ENCODE measurements around the gene DAB1.
A peak's percentile ranks its signal among the peaks of the same experiment; 100 is the strongest.

DAB1 gene

DNA sequence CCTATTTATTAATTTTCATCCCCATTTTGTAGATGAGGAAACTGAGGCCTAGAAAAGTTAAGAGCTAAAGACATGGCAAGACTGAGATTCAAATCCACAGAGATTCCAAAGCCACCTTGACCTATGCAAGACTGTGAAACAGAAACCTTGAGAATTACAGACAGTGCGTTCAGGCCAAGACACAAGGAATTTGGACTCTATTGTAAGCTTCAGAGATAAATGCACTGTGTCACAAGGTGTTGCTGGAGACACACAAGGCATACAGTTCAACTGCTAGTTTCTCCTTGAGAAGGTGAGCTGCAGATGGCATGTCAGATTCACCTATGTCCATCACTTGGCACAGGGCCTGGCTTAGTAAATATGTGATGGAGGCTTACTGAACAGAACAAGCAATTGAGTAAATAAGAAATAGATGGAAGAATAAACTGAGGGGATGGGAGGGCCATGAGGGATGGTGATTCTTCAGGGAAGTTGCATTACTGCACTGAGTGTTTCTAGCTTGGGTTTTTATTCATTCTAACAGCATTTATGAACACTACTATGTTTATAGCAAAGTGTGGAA is 215.0 kb downstream of the DAB1 start:
- no peak for DNase-seq

DNA sequence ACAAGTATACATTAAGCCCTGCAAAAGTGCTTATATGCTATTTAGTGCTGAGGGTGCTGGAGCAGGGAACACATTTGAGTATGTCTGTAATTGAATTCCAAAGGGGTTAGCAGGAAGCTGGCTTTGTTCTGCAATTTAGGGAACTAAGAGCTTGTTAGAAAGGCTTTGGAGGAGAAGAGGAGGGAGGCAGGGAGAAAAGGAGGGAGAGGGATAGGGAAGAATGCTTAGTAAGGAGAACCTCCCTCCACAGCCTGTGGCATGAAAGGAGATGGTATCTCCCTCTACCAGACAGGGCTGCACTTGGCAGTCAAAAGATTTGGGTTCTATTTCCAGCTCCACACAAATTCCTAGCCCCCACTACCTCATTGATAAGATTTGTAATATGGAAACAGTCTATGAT is 217.8 kb downstream of the DAB1 start:
- no peak for DNase-seq

DNA sequence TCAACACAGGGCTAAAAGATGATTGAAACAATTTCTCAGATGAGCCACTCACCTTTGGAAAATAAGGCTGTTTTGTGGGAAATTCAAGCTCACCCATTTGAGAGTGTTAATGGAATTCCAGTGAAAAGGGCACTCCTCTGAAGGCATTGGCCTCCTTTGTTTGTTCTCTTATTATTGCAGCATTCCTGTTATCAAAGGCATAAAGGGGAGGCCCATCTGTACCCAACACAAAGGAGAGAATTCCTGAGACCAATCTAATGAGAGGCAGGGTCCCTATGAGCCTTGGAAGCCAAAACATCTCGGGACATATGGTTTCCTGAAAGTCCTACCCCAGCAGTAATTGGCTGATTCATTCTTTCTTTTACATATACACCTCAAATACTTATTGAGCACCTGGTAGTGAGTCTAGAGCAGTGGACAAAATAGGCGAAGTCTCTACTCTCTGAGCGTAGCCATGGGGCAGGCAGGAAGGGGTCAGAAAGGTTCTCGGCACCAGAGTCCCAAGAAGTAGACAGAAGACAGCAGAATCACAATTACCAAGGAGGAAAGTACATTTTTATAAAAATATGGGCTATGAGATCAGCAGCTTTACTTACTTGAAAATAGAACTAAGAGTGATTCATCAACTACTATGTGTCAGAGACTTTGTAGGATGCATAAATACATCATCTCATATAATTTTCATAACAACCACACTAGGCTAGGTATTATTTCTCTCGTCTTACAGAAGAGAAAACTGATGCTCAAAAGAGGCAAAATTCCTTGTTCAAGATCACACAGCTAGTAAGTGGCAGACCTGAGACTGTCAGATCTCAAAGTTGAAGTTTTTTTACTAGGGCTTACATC is 218.7 kb downstream of the DAB1 start:
- DNase-seq, result no peak

DNA sequence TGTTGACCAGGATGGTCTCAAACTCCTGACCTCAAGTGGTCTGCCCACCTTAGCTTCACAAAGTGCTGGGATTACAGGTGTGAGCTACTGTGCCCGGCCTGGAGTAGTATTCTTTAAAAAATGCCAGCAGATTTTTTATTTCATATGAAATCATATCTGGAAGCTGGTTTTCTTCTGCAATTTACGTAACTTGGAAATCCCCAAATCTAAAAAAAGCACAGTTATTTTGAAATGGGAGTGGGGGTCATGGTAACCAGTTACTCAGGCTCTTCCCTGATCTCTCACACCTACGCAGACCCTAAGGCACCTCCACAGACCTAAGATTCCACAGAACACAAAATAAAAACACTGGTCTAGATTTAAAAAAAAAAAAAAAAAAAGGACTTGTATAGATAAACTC is 219.8 kb downstream of the DAB1 start:
- no peak for DNase-seq

DNA sequence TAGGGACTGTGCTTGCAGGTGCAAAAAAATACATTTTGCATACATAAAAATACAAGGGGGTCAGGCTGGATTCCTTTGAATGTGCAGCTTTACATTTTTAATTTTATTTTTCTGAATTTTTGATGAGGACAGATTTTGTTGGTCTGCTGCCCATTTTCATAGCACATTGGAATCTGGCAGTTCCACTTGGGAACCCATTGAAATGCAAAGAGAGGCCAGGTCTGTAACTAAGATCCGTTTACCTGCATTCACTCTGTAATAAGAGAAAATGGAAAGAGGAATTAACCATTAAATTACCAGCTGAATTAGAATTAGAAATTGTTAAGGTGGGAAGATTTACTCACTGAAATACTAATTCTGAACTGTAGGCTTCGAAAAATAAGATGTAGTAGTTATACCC is 221.6 kb downstream of the DAB1 start:
- DNase-seq, result no peak

DNA sequence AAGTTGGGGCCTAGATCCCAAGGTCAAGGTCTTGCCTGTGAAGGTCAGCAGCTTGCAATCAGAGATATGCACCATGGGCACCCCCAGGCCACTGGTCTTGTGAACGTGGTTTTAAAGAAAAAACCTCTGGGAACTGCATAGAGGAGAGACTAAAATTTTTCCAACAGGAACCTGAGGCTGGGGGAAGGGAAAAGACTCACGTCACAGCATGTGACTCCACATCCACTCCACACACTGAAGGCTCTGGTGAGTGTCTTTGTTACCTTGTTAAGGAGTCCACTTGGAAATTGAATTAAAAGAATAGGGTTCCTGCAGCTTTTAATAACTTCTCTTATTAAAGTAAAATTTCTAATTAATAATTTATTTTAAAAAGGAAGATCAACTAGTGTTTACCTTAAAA is 224.9 kb downstream of the DAB1 start:
- no peak for DNase-seq

DNA sequence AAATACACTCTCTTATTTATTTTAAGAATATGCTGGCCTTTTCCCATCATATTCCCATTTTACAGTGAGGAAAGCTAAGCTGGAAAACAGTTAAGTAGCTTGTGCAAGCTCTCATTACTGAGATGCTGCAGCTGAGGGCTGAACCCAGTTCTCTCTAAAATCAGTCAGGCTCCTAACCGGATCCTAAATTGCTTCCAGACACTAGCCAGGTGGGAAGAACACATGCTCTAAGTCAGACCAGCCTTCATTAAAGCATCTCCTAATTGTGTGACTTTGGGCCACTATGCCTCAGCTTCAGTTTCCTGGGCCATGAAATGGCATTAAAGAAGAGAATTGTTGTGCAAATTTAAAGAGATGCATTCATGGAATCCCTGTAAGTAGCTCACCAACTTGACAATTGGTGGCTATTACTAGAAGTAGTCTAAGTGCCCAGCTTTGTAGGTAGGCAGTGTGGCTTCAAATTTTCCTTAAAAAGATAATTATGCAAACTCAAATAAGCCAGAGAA is 228.4 kb downstream of the DAB1 start:
- no peak for DNase-seq

DNA sequence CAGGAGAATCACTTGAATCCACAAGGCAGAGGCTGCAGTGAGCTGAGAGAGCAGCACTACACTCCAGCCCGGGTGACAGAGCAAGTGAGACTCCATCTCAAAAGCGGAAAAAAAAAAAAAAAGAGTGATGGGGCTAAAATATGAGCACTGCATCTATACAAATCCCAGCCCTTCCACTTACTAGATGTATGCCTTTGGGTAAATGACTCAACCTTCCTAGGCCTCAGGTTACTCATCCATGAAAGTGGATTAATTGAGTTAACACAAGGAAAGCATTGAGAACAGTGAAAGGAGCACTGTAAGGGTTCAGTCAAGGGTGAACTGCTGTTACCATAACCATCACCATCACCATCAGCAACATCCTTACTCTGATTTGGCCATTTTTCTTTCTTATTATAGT is 231.6 kb downstream of the DAB1 start:
- no peak for DNase-seq

DNA sequence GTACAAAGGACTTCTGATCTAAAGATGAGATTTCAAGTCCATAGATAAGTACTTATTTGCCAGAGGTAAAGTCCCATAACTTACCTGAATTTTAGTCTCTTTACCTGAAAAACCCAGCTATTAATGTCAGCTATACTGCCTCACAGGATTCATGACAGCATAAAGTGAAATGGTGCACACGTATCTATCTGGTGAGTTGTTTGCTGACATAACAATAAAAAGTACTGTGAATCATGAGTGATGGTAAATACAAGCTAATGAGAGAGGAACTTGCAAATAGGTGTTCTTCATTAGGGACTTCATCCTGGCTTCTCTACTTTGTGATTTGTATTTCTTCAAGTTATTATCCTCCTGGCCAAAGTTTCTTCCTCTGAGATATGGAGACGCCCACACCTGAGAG is 233.0 kb downstream of the DAB1 start:
- no peak for DNase-seq

DNA sequence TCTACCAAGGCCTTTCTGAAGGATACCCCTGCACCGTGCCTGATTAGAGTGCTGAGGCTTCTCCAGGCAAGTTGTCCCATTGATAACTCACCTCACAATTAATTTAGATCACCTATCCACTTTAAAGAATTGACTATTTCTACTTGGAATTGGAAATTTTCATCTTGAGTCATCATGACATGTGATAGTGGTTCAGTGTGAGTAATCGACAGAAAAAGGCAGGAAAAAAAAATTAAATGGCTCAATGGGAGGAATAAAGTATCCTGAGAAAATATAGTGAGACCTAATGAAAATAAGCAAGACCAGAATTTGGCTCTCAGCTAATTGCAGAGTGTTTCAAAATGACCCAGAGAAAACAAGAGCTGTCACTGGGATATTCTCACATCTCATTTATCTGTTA is 235.7 kb downstream of the DAB1 start:
- DNase-seq, result no peak

DNA sequence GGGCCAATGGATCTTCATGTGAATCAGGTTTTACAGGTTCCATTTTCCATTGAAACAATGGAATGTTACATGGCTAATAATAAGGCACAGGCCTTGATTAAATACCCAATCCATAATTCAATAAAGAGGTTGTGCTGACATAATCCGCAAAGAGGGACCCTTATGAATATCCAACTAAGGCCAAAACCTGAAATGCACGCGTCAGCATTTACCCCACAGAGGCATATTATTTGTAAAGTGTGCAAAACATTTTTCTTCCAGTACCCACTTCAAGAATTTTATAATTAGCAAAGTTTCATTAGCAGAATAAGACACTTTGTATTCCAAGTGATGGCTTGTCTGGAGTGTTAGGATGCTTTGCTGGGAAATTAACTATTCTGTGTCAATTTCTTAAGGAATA is 237.4 kb downstream of the DAB1 start:
- no peak for DNase-seq

DNA sequence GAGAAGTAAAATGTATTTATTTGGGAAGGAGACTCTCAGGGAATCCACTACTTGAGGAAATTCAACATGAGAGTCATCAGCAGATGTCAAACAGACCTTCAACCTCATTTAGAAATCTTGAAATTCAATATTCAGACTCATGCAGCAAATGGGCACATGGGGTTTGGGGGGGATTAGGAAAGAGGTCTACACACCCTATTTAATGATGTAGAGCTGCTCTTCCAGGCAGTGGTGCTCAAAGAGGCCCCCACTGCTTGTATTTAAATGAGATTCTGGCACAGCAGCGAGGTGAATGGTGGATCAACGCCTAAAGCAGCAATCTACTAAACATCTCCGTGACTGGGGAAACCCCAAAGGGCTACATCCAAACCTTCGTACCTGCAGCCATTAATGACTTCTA is 244.9 kb downstream of the DAB1 start:
- DNase-seq, result no peak

DNA sequence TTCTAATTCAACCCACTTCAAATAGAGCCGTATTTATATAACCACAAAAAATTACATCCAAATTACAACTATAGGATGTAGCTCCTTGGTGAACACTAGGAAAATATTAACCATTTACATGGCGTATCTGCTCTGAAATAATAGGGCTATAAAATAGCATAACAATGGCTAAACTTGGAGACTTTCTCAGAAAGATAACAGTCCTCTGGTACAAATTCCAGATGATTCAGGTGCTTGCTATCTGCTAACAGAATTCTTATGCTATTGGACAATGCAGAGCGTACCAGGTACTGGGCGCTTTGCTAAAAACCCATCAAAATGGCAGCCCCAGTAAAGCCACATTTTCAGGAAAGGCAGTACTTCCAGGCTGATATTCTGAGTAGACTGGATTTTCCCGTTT is 248.4 kb downstream of the DAB1 start:
- DNase-seq, result no peak

DNA sequence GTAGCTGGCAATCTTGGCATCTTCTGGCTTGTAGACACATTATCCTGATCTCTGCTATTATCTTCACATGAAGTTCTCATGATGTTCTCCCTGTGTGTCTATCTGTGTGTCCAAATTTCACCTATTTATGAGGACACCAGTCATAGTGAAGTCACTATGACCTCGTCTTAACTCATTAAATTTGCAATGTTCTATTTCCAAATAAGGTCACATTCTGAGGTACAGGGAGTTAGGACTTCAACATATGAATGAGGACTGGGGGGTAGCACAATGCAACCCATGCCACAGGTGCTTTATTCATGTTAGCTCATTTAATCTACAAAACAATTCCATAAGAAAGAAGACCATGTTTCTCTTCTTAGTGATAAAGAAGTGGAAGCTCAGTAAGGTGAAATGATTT is 251.8 kb downstream of the DAB1 start:
- DNase-seq, result no peak

DNA sequence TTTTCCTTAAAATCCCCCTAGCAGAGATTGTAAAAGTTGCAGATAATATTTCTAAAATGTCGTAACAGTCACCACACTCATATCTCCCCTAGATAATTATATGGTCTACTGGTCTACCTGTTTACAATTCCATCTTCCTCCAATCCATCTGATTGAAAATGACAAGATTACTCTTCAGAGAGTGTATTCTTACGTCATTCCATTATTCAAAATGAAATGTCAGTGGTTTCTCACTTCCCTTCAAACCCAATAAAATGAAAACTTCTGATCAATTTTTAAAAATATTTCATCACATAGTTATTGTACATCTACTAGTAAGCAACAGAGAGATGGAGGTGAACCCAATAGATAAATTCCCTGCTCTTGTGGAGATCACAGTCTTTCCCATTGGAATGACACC is 255.9 kb downstream of the DAB1 start:
- DNase-seq, result no peak

DNA sequence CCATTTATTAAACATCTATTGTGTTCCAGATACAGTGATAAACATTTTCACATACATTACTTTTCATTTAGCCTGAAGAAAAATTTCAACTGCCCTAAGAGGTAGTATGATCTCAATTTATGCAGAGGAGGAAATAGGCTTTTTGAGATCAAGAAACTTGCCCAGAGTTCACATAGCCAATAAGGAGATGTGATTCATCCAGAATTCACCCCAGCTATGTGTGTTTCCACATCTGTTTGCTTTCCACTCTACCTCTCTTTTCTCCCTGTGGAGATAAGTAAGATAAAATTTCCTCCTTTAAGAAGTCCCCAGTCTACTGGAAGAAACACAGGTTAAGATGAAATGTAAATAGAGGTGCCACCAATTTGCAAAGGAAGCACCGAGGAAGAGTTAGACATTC is 258.3 kb downstream of the DAB1 start:
- no peak for DNase-seq

DNA sequence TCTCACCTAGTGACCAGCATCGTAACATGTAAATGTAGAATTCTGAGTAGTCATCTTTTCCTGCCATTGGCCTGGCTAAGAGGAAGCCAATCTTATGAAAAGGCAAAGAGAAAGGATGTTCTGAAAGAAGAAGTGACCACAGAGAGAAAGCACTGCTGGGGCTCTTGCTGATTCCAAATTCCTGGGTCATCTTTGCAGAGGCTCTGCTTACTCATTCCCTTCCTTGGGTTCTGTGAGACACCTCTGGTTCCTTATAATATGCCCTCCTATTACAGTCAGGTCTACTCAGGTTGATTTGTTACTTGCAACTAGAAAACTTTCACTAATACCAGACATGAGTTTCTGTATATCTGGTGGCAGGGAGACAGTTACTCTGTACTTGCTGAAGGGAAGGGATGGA is 259.3 kb downstream of the DAB1 start:
- no peak for DNase-seq

DNA sequence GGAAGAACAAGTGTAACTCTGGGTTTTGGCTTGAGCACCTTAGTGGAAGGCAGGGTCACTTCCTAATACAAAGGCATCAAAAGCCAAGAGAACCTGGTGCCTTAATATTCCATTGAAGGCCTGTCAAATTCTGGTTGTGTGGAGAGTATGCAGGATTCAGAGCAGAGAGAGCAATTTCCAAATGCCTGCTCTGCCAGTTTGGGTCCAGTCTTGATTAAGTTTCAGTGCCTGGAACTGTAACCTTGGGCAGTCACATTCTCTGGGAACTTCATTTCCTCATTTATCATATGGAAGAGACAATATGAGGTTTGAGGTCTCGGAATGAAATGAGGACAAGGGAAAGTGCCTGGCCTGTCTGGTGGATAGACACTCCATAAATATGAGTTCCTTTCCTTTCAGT is 260.1 kb downstream of the DAB1 start:
- DNase-seq, result no peak

DNA sequence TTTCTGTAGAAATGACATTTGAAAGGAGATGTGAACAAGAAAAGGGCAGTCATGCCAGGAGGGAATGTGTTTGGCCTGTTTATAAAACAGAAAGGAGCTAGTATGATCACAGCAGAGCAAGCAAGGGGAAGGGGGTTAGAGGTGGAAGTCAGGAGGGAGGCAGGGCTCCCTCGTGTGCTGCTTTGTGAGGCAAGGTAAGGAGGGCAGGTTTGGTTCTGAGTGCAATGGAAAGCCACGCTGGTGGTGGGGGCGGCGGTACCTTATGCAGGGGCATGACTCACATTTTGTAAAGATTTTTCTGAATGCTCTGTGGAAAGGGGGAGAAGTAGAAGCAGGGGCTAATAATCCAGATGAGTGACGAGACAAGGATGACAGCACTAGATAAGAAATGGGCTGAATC is 260.5 kb downstream of the DAB1 start:
- peak in 1 of 2 experiments; percentile 18 for DNase-seq

DNA sequence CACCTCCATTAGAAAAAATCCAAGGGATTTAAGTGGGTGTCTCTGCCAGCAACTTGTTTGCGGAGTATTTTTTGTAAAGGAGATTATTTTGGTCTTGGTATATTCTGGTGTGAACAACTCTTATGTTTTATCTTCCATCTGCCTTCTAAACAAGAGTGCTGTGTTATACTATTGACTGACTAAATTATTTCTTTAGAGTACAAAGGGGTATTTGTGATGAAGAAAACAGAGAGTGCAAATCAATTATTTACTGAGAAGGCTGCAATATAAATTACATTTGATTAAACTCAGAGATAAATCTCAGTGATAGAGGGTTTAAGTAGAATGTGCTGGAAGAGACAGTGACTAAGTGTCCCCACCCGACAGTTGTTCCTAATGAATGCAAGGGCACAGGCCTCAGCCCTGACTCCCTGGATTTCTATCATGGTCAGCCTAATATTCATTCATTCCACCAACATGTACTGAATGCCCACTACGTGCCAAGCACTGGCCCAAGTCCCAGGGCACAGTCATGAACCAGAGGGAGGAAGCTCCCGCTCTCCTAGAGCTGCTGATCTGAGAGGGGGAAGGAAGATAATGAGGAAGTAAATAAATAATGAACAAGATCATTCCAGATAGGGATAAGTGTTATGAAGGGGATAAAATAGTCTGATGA is 261.1 kb downstream of the DAB1 start:
- no peak for DNase-seq

DNA sequence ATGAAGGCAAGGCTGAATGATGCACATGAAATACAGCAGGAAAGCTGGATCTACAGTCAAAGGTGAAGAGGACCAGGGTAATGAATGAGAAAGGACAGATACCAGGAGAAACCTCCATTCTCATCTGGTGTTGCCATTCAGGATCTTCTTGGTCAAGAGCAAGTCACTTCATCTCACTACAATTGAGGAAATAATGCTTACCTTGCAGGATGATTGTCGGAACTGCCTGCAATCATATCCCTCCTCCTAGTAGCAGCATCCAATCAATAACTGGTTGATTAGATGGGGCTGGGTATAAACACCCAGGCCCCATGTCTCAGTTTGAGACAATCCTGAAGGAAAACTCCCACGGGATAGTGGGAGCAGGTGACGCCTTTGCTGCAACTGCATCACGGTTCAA is 263.3 kb downstream of the DAB1 start:
- DNase-seq, result no peak

DNA sequence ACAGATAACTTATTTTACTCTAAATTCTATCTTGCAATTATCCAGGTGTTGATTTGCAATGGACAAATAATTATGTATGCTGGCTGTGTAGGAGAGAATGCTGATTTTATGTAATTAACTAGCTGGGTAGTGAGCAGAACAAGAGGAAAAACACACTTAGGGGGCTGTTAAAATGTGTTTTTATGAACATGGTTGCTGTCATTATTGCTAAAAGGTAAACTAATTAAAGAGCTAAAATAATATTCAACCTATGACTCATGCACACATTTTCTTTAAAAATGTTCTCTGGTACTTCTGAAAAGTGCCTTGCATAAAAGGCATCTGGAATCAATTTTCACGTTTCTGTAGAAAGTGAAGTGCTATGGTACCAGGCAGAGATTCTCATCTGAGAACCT is 265.3 kb downstream of the DAB1 start:
- no peak for DNase-seq

DNA sequence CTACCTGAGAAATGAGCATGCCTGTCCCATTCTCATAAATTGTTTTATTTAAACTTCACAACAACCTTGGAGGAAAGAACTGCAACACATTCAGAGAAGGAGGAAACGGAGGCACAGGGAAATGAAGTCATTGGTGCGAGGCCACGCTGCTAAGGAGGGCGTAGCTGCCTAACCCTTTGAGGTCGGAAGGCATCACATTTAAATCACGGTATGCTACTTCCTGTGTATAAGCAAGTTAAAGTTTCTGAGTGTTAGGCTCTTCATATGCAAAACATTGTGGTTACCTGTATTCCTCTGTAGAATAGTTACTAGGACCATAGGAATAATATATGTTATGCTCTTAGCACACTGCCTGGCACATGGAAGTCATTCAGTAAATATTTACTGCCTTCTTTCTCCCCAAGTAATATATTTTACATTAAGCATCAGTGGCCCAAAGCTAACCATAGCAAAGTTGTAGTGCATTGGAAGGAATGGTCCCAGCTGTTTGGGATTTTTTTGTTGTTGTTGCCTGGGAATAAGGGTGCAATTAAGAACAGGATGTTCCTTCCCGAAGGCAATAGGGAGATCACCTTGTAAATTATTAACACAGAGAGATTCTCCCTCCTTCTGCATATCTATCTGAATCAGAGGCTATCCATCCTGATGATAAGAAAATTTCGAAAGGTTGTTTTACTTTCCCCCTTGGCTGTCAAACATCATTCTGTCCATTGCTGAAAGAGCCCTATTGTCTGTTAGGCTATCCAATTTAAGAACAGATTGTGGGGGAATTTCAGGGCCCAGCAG is 265.8 kb downstream of the DAB1 start:
- DNase-seq, result no peak

Measured in activated T-cell treated with anti-CD3 and anti-CD28 coated beads, Interleukin-2, amount 50 U/mL, for 48 hours (primary cell).